Measurements from ENCODE around the gene HYCC1. TPM values are rescaled to one million over a fixed set of nuclear protein-coding genes. Genes with fewer than 3 reads are reported as not detected.

Gene HYCC1
- total and polyA plus RNA-seq, 2 donors (not counting 1 experiment from before 2014, with no cell fraction given): 7.0 to 40.8 TPM

DNA sequence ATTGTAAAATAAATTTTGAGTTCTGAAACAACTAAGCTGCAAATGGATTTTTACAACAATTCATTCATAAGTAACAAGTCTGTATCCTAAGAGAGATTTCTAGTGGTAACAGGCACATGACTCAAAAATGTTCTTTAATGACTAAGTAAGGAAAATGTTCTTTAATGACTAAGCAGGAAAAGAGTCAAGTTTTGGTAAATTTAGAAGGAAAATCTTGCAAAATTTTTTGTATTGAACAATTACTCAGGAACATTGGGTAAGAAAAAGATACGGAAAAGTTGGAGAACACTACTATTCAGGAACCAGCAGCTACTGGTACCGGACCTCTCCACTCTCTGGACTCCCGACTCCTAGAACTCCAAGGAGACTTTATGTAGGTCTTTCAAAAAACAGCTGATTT lies 33.5 kb downstream of the HYCC1 start:
- no peaks in the 10 kb centered on the region for H3K4me1 ChIP-seq (ENCODE audit: control insufficient read depth in 2 of 2, insufficient read depth in 2 of 2, low read length in 2 of 2)
- TF ChIP-seq CTCF (IDR thresholded peaks at IDR 0.05) (no peak), EZH2 (IDR thresholded peaks at IDR 0.05; ENCODE audit: borderline replicate concordance, insufficient read depth, low read depth, low read length, poor library complexity, severe bottlenecking) (no peak)
- intact Hi-C loops (cut with micrococcal nuclease): no loop called here
- no peak overlapping the region for H2AFZ ChIP-seq (ENCODE audit: insufficient read depth, low read depth, low read length, poor library complexity, severe bottlenecking)
- H3K27me3 ChIP-seq (replicated peaks in 1 of 4; ENCODE audit: control extremely low read depth in 1 of 4, control insufficient read depth in 3 of 4, insufficient read depth in 4 of 4, low read length in 3 of 4): no peaks in the 10 kb centered on the region
- ChIA-PET CTCF (no interaction called here), POLR2A (no interaction called here)
- Mint-ChIP-seq H3K27me3 (no peaks in the 10 kb centered on the region), H3K27ac (no peak overlapping the region), H3K9me3 (ENCODE audit: insufficient read depth) (no peaks in the 10 kb centered on the region), H3K4me1 (no peaks in the 10 kb centered on the region), H3K4me3 (no peak overlapping the region)
- peaks cover 9% of the 10 kb centered on the region for H4K20me1 ChIP-seq (ENCODE audit: control insufficient read depth, insufficient read depth, low read length, poor library complexity, severe bottlenecking)
- no peak for ATAC-seq (ENCODE audit: low read depth)
- 85% methylated on average over 2 of the region's 3 CpGs for WGBS (ENCODE audit: insufficient coverage)
- H3K9me3 ChIP-seq (ENCODE audit: control extremely low read depth in 1 of 3, control insufficient read depth in 2 of 3, insufficient read depth in 1 of 3, low read length in 2 of 3): no peaks in the 10 kb centered on the region
- H3K9ac ChIP-seq (ENCODE audit: low read length): no peak overlapping the region
- H3K79me2 ChIP-seq (ENCODE audit: control insufficient read depth, insufficient read depth, low read length): peaks cover 14% of the 10 kb centered on the region
- H3K27ac ChIP-seq (ENCODE audit: low read length in 2 of 2): no peak overlapping the region
- H3K36me3 ChIP-seq (replicated peaks in 1 of 2; ENCODE audit: control extremely low read depth in 1 of 2, control insufficient read depth in 1 of 2, extremely low read depth in 1 of 2, insufficient read depth in 2 of 2, low read length in 1 of 2): peaks cover 5 to 17% of the 10 kb centered on the region in 2 experiments
- H3K4me3 ChIP-seq (ENCODE audit: control extremely low read depth in 1 of 5, extremely low read depth in 1 of 5, insufficient read depth in 1 of 5, low read depth in 2 of 5, low read length in 4 of 5): no peak overlapping the region
- no peak overlapping the region for H3K4me2 ChIP-seq (replicated peaks; ENCODE audit: low read depth, low read length, poor library complexity, severe bottlenecking)
- DNase-seq: no peak

GRCh38 chr7:22979861-22980260 lies 34.1 kb downstream of the HYCC1 start:
- ChIA-PET CTCF (no interaction called here), POLR2A (no interaction called here)
- TF ChIP-seq EZH2 (IDR thresholded peaks at IDR 0.05; ENCODE audit: borderline replicate concordance, insufficient read depth, low read depth, low read length, poor library complexity, severe bottlenecking) (no peak), CTCF (IDR thresholded peaks at IDR 0.05) (no peak)
- no peak overlapping the region for H3K4me2 ChIP-seq (replicated peaks; ENCODE audit: low read depth, low read length, poor library complexity, severe bottlenecking)
- H4K20me1 ChIP-seq (ENCODE audit: control insufficient read depth, insufficient read depth, low read length, poor library complexity, severe bottlenecking): peaks cover 6% of the 10 kb centered on the region
- H3K79me2 ChIP-seq (ENCODE audit: control insufficient read depth, insufficient read depth, low read length): peaks cover 14% of the 10 kb centered on the region
- H3K9ac ChIP-seq (ENCODE audit: low read length): no peak overlapping the region
- 100% methylated on average over 1 of the region's 1 CpG for WGBS (ENCODE audit: insufficient coverage)
- H3K4me1 ChIP-seq (ENCODE audit: control insufficient read depth in 2 of 2, insufficient read depth in 2 of 2, low read length in 2 of 2): no peaks in the 10 kb centered on the region
- Mint-ChIP-seq H3K4me3 (no peak overlapping the region), H3K4me1 (no peaks in the 10 kb centered on the region), H3K9me3 (ENCODE audit: insufficient read depth) (no peaks in the 10 kb centered on the region), H3K27ac (no peak overlapping the region), H3K27me3 (no peaks in the 10 kb centered on the region)
- no peak for ATAC-seq (ENCODE audit: low read depth)
- DNase-seq: no peak
- H3K9me3 ChIP-seq (ENCODE audit: control extremely low read depth in 1 of 3, control insufficient read depth in 2 of 3, insufficient read depth in 1 of 3, low read length in 2 of 3): no peaks in the 10 kb centered on the region
- no peak overlapping the region for H3K27ac ChIP-seq (ENCODE audit: low read length in 2 of 2)
- H3K27me3 ChIP-seq (replicated peaks in 1 of 4; ENCODE audit: control extremely low read depth in 1 of 4, control insufficient read depth in 3 of 4, insufficient read depth in 4 of 4, low read length in 3 of 4): no peaks in the 10 kb centered on the region
- no peak overlapping the region for H2AFZ ChIP-seq (ENCODE audit: insufficient read depth, low read depth, low read length, poor library complexity, severe bottlenecking)
- H3K4me3 ChIP-seq (ENCODE audit: control extremely low read depth in 1 of 5, extremely low read depth in 1 of 5, insufficient read depth in 1 of 5, low read depth in 2 of 5, low read length in 4 of 5): no peak overlapping the region
- H3K36me3 ChIP-seq (replicated peaks in 1 of 2; ENCODE audit: control extremely low read depth in 1 of 2, control insufficient read depth in 1 of 2, extremely low read depth in 1 of 2, insufficient read depth in 2 of 2, low read length in 1 of 2): peaks cover 5 to 20% of the 10 kb centered on the region in 2 experiments
- intact Hi-C loops (cut with micrococcal nuclease): no loop called here

Measured in B cell (primary cell).